ENCODE results near the gene RNF31.
"Not testable (repeated sequence)": the region's sequence is repeated elsewhere in the genome, so short reads cannot be mapped to it uniquely, and the experiment has no call there.

RNF31 gene

GRCh38 chr14:24182110-24182882 lies 35.0 kb downstream of the RNF31 start:
- DNase-seq: no peak

GRCh38 chr14:24183014-24183481 lies 35.8 kb downstream of the RNF31 start:
- no peak for DNase-seq

GRCh38 chr14:24184104-24184970 lies 37.0 kb downstream of the RNF31 start:
- no peak for DNase-seq

- DNase-seq: no peak
These were observed 37.7 kb downstream of the RNF31 start for GRCh38 chr14:24185026-24185425.

- DNase-seq: no peak
These were observed 38.4 kb downstream of the RNF31 start for GRCh38 chr14:24185741-24186140.

GRCh38 chr14:24186831-24187538 lies 39.7 kb downstream of the RNF31 start:
- DNase-seq: no peak

- no peak for DNase-seq
These were observed 40.2 kb downstream of the RNF31 start for GRCh38 chr14:24187539-24187915.

- peak; percentile 98 for DNase-seq
These were observed 41.2 kb downstream of the RNF31 start, which contains the start of gene IPO4 for GRCh38 chr14:24188251-24189058. Gene IPO4 (minus strand): TSS chr14:24188816. CDS start chr14:24188787, 29 bp downstream.

GRCh38 chr14:24189059-24189375 lies 41.7 kb downstream of the RNF31 start:
- no peak for DNase-seq

- no peak for DNase-seq
These were observed 42.2 kb downstream of the RNF31 start for GRCh38 chr14:24189460-24189859.

- DNase-seq: no peak
These were observed 43.1 kb downstream of the RNF31 start for GRCh38 chr14:24190416-24190815.

- no peak for DNase-seq
These were observed 45.6 kb downstream of the RNF31 start for GRCh38 chr14:24192933-24193332.

- DNase-seq: no peak
These were observed 47.0 kb downstream of the RNF31 start for GRCh38 chr14:24194186-24194872.

- DNase-seq: no peak
These were observed 47.5 kb downstream of the RNF31 start for GRCh38 chr14:24194873-24195185.

- peak; percentile 88 for DNase-seq
These were observed 48.1 kb downstream of the RNF31 start, which contains the start of gene TM9SF1 for GRCh38 chr14:24195186-24196070. Gene TM9SF1 (minus strand): TSS chr14:24195441. CDS start chr14:24195019, 422 bp downstream.

- DNase-seq: no peak
These were observed 49.1 kb downstream of the RNF31 start for GRCh38 chr14:24196071-24197055.

- DNase-seq: no peak
These were observed 49.8 kb downstream of the RNF31 start for GRCh38 chr14:24197056-24197450.

- no peak for DNase-seq
These were observed 51.7 kb downstream of the RNF31 start for GRCh38 chr14:24198814-24199524.

GRCh38 chr14:24202538-24202937 lies 55.2 kb downstream of the RNF31 start:
- DNase-seq: not testable (repeated sequence)

Measured in fibroblast of skin of scalp (primary cell).